ENCODE measurements around the gene SPTBN4.

SPTBN4 gene

DNA sequence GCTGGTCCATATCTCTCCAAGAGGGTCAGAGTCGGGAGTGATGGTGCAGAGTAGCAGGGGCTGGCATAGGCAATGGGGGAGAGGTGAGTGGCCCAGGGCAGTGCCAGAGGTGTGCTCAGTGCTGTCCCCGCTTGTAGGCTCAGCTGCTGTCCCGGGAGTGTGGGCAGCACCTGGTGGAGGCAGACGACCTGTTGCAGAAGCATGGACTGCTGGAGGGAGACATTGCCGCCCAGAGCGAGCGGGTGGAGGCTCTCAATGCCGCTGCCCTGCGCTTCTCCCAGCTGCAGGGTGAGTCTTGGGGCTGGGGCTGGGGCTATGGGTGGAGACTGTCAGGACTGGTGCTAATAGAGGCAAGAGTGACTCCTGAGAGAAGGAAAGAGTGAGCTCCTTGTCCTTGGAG, 39.3 kb downstream of the SPTBN4 start:
- Histone ChIP-seq H3K4me3 (ENCODE audit: low read length, poor library complexity, severe bottlenecking) (no peak overlapping the region), H3K9ac (ENCODE audit: low read depth, low read length, poor library complexity, severe bottlenecking) (no peak overlapping the region), H3K36me3 (ENCODE audit: insufficient read depth, low read length) (no peaks in the 10 kb centered on the region), H4K20me1 (ENCODE audit: insufficient read depth, low read length, poor library complexity, severe bottlenecking) (no peaks in the 10 kb centered on the region), H3K9me3 (ENCODE audit: insufficient read depth, low read depth, low read length) (no peaks in the 10 kb centered on the region), H2AFZ (ENCODE audit: low read length) (peak overlapping the region; percentile 9; the same call in 1 of the 2 replicates), H3K9me2 (replicated peaks; ENCODE audit: low read depth, low read length) (no peaks in the 10 kb centered on the region), H3K4me2 (ENCODE audit: low read depth, low read length, poor library complexity, severe bottlenecking) (no peak overlapping the region), H3F3A (ENCODE audit: low read depth) (no peaks in the 10 kb centered on the region), H3K79me2 (ENCODE audit: insufficient read depth, low read length) (no peaks in the 10 kb centered on the region), H3K27me3 (ENCODE audit: insufficient read depth, low read length, poor library complexity, severe bottlenecking) (no peaks in the 10 kb centered on the region), H3K4me1 (ENCODE audit: insufficient read depth, low read length, poor library complexity, severe bottlenecking) (no peaks in the 10 kb centered on the region)
- TF ChIP-seq EZH2phosphoT487 (IDR thresholded peaks at IDR 0.05; ENCODE audit: borderline replicate concordance) (no peak), CTCF (conservative IDR thresholded peaks at IDR 0.05; ENCODE audit: low read length) (no peak)

GRCh38 chr19:40507892-40508291, 41.1 kb downstream of the SPTBN4 start:
- H3K9me3 ChIP-seq (ENCODE audit: insufficient read depth, low read depth, low read length) = no peaks in the 10 kb centered on the region
- no peak overlapping the region for H3K4me3 ChIP-seq (ENCODE audit: low read length, poor library complexity, severe bottlenecking)
- TF ChIP-seq EZH2phosphoT487 (IDR thresholded peaks at IDR 0.05; ENCODE audit: borderline replicate concordance) (no peak), CTCF (conservative IDR thresholded peaks at IDR 0.05; ENCODE audit: low read length) (no peak)
- no peaks in the 10 kb centered on the region for H3K4me1 ChIP-seq (ENCODE audit: insufficient read depth, low read length, poor library complexity, severe bottlenecking)
- no peak overlapping the region for H3K4me2 ChIP-seq (ENCODE audit: low read depth, low read length, poor library complexity, severe bottlenecking)
- no peaks in the 10 kb centered on the region for H4K20me1 ChIP-seq (ENCODE audit: insufficient read depth, low read length, poor library complexity, severe bottlenecking)
- no peaks in the 10 kb centered on the region for H3K27me3 ChIP-seq (ENCODE audit: insufficient read depth, low read length, poor library complexity, severe bottlenecking)
- no peaks in the 10 kb centered on the region for H3K79me2 ChIP-seq (ENCODE audit: insufficient read depth, low read length)
- no peak overlapping the region for H2AFZ ChIP-seq (ENCODE audit: low read length)
- no peaks in the 10 kb centered on the region for H3F3A ChIP-seq (ENCODE audit: low read depth)
- no peaks in the 10 kb centered on the region for H3K9me2 ChIP-seq (replicated peaks; ENCODE audit: low read depth, low read length)
- no peaks in the 10 kb centered on the region for H3K36me3 ChIP-seq (ENCODE audit: insufficient read depth, low read length)
- no peak overlapping the region for H3K9ac ChIP-seq (ENCODE audit: low read depth, low read length, poor library complexity, severe bottlenecking)

DNA sequence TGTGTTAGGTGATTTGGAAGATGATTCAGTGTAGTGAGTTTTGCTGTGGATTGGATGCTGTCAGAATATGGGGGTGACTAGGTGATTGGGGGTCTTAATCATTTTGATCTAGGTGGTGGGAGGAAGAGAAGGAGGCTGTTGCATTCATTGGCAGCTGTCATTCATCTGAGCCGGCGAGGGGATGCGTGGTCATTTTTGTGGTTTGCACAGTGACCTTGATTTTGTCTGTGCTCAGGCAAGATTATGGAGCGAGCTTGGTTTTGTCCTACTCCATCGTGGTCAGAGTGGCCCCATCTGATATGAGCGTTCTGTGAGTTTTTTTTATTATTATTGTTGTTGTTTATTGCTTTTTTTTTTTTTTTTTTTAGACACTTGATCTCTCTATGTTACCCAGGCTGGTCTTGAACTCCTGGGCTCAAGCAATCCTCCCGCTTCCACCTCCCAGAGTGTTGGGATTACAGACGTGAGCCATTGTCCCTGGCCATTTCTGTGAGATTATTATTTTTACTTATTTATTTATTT, 42.0 kb downstream of the SPTBN4 start:
- H3K4me1 ChIP-seq (ENCODE audit: insufficient read depth, low read length, poor library complexity, severe bottlenecking) = no peaks in the 10 kb centered on the region
- H3K9me2 ChIP-seq (replicated peaks; ENCODE audit: low read depth, low read length) = no peaks in the 10 kb centered on the region
- no peaks in the 10 kb centered on the region for H3K27me3 ChIP-seq (ENCODE audit: insufficient read depth, low read length, poor library complexity, severe bottlenecking)
- no peak overlapping the region for H3K4me3 ChIP-seq (ENCODE audit: low read length, poor library complexity, severe bottlenecking)
- H2AFZ ChIP-seq (ENCODE audit: low read length) = no peak overlapping the region
- TF ChIP-seq CTCF (conservative IDR thresholded peaks at IDR 0.05; ENCODE audit: low read length) (no peak), EZH2phosphoT487 (IDR thresholded peaks at IDR 0.05; ENCODE audit: borderline replicate concordance) (no peak)
- no peaks in the 10 kb centered on the region for H4K20me1 ChIP-seq (ENCODE audit: insufficient read depth, low read length, poor library complexity, severe bottlenecking)
- no peaks in the 10 kb centered on the region for H3F3A ChIP-seq (ENCODE audit: low read depth)
- no peaks in the 10 kb centered on the region for H3K36me3 ChIP-seq (ENCODE audit: insufficient read depth, low read length)
- no peak overlapping the region for H3K9ac ChIP-seq (ENCODE audit: low read depth, low read length, poor library complexity, severe bottlenecking)
- no peak overlapping the region for H3K4me2 ChIP-seq (ENCODE audit: low read depth, low read length, poor library complexity, severe bottlenecking)
- H3K9me3 ChIP-seq (ENCODE audit: insufficient read depth, low read depth, low read length) = no peaks in the 10 kb centered on the region
- H3K79me2 ChIP-seq (ENCODE audit: insufficient read depth, low read length) = no peaks in the 10 kb centered on the region

Measured in Loucy (cell line).